Naive B cell (primary cell): Measurements from ENCODE around the gene FAM184B. TPM values are rescaled to one million over a fixed set of nuclear protein-coding genes. Genes with fewer than 3 reads are reported as not detected.

Source experiments
- ATAC-seq, 2 donors: fragments of 150-1000 bp; cut with Tn5 transposase; 2 replicates each; pipeline ENCODE4 v1.10.0; 2021; ENCODE audit warnings: low read depth in 2 of 2, mild to moderate bottlenecking in 2 of 2, moderate library complexity in 2 of 2
- DNase-seq: peaks from one replicate; pipeline ENCODE4 v3.0.0; 2022
- H3K27ac Mint-ChIP-seq, 6 donors: one replicate each; pipeline ENCODE4 v1.8.0; 2020 to 2022; ENCODE audit warnings: mild to moderate bottlenecking in 6 of 6, mixed read lengths in 6 of 6, moderate library complexity in 5 of 6, inconsistent platforms in 2 of 6
- H3K27me3 Mint-ChIP-seq, 3 donors: one replicate each; pipeline ENCODE4 v1.8.0; 2021 to 2022; ENCODE audit warnings: mixed read lengths in 3 of 3, mild to moderate bottlenecking in 1 of 3
- H3K36me3 Mint-ChIP-seq, 2 donors: one replicate each; pipeline ENCODE4 v1.8.0; 2020 to 2022; ENCODE audit warnings: mixed read lengths in 2 of 2, inconsistent platforms in 1 of 2, mild to moderate bottlenecking in 1 of 2
- H3K4me1 Mint-ChIP-seq, 3 donors: one replicate each; pipeline ENCODE4 v1.8.0; 2020 to 2022; ENCODE audit warnings: mixed read lengths in 3 of 3, inconsistent platforms in 1 of 3, mild to moderate bottlenecking in 1 of 3, moderate library complexity in 1 of 3
- H3K4me3 Mint-ChIP-seq, 8 donors: one replicate each; pipeline ENCODE4 v1.8.0; 2020 to 2022; ENCODE audit warnings: mild to moderate bottlenecking in 8 of 8, mixed read lengths in 8 of 8, moderate library complexity in 8 of 8, inconsistent platforms in 2 of 8
- H3K9me3 Mint-ChIP-seq, 7 donors: one replicate each; pipeline ENCODE4 v1.8.0; 2020 to 2022; ENCODE audit warnings: mixed read lengths in 7 of 7, mild to moderate bottlenecking in 5 of 7, inconsistent platforms in 2 of 7, moderate library complexity in 1 of 7
- polyA plus RNA-seq, 6 donors: library from polyadenylated mRNA; unstranded; fragments of 300-500 nt; fragmentation: Illumina TruSeq; gene quantifications; one replicate each; pipeline ENCODE4 v1.2.3, GENCODE V29; 2021; ENCODE audit warnings: low read depth in 6 of 6

Gene FAM184B
- polyA plus RNA-seq, 6 donors from 2014 or later, result not detected

DNA sequence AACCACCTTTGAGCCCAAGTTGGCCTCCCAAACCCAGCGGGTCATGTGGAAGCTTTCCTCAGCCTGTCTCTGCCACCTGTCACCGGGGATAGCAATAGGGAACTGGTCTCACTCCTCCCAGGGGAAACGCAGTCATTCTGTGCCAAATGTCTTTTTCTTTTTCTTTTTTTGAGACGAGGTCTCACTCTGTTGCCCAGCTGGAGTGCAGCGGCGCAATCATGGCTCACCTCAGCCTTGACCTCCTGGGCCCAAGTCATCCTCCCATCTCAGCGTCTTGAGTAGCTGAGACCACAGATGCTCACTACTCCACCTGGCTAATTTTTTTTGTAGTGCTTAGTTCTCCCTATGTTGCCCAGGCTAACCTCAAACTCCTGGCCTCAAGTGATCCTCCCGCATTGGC, 126.7 kb downstream of the FAM184B start:
- DNase-seq (no peak), ATAC-seq (no peak)
- no peaks in the 10 kb centered on the region for H3K4me1 Mint-ChIP-seq
- H3K9me3 Mint-ChIP-seq, result peaks cover 0 to 3% (median 0%) of the 10 kb centered on the region in 7 donors
- no peak overlapping the region for H3K4me3 Mint-ChIP-seq
- no peak overlapping the region for H3K27ac Mint-ChIP-seq
- no peaks in the 10 kb centered on the region for H3K36me3 Mint-ChIP-seq
- H3K27me3 Mint-ChIP-seq, result peaks cover 9 to 26% (median 14%) of the 10 kb centered on the region in 3 donors

DNA sequence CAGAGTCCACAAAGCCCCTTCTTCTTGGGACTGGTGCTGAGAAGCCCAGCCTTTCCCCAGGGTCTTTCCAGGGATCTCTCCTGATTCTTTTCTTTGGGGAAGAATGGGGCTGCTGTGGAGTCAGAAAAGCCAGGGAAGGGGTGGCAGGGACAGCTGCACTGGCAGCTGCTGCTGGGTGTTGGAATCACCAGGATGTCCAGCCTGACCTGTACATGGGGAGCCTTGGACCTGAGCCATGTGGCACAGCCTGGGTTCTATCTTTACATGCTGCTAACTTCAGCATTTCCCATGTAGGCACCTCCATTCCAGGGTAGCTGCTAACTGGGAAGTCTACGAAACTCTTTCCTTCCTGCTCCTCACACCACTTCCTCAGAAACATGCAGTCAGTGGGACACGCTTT, 131.0 kb downstream of the FAM184B start:
- Mint-ChIP-seq H3K9me3 (peaks cover 0 to 9% (median 2%) of the 10 kb centered on the region in 7 donors), H3K4me3 (no peak overlapping the region), H3K4me1 (no peaks in the 10 kb centered on the region), H3K27me3 (peaks cover 0 to 10% (median 4%) of the 10 kb centered on the region in 3 donors), H3K36me3 (no peaks in the 10 kb centered on the region), H3K27ac (no peak overlapping the region)
- DNase-seq (no peak), ATAC-seq (no peak)

DNA sequence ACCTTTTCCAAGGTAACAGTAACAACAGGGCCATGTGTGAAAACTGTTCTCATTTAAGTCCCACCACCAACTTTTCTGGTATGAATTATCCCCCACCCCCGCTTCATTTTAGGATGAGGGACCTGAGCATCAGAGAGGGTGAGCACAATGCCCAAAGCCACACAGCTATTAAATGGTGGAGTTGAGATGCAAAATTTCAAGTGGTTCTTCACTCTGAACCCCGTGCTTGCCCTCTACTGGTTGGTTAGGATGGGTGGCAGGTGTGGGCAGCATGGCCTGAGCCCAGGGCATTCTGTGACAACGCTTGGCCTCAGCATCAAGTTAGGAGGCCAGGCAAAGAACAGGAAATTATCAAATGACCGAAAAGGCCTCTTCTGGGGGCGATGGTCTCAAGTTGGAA, 133.5 kb downstream of the FAM184B start:
- H3K27me3 Mint-ChIP-seq, result peaks cover 0 to 5% (median 4%) of the 10 kb centered on the region in 3 donors
- H3K9me3 Mint-ChIP-seq, result peaks cover 0 to 9% (median 2%) of the 10 kb centered on the region in 7 donors
- no peak for DNase-seq
- no peak overlapping the region for H3K27ac Mint-ChIP-seq
- no peaks in the 10 kb centered on the region for H3K36me3 Mint-ChIP-seq
- no peak for ATAC-seq
- H3K4me1 Mint-ChIP-seq, result no peaks in the 10 kb centered on the region
- no peak overlapping the region for H3K4me3 Mint-ChIP-seq

GRCh38 chr4:17647176-17647806, 134.1 kb downstream of the FAM184B start:
- H3K9me3 Mint-ChIP-seq, result peaks cover 0 to 9% (median 2%) of the 10 kb centered on the region in 7 donors
- no peak for DNase-seq
- H3K4me3 Mint-ChIP-seq, result peak overlapping the region in 1 of 8 donors; percentile 65
- no peak for ATAC-seq
- H3K27me3 Mint-ChIP-seq, result peaks cover 0 to 5% (median 4%) of the 10 kb centered on the region in 3 donors
- H3K36me3 Mint-ChIP-seq, result no peaks in the 10 kb centered on the region
- H3K4me1 Mint-ChIP-seq, result peaks cover 0 to 3% (median 0%) of the 10 kb centered on the region in 3 donors
- no peak overlapping the region for H3K27ac Mint-ChIP-seq

DNA sequence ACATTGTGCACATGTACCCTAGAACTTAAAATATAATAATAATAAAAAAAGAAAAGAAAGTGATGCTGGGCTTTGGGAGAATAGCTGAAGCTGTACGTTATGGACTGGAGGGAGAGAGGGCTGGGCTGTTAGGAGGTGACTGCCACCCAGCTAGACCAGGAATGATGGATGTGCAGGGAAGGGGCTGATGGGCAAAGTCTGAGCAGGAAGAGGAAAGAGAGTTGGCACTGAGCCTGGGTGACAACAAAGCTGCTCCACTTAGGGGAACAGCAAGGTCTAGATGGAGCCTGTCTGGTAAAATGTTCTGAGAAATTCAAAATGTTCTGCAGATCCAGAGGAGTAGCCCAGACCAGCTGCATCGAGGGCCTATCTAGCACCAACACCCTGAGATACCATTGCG, 134.7 kb downstream of the FAM184B start:
- peaks cover 0 to 9% (median 2%) of the 10 kb centered on the region in 7 donors for H3K9me3 Mint-ChIP-seq
- ATAC-seq (no peak), DNase-seq (no peak)
- peak overlapping the region in 1 of 8 donors; percentile 79 for H3K4me3 Mint-ChIP-seq
- H3K4me1 Mint-ChIP-seq, result peaks cover 0 to 3% (median 0%) of the 10 kb centered on the region in 3 donors
- H3K27me3 Mint-ChIP-seq, result peaks cover 0 to 5% (median 4%) of the 10 kb centered on the region in 3 donors
- no peaks in the 10 kb centered on the region for H3K36me3 Mint-ChIP-seq
- peak overlapping the region in 1 of 6 donors; percentile 69 for H3K27ac Mint-ChIP-seq

DNA sequence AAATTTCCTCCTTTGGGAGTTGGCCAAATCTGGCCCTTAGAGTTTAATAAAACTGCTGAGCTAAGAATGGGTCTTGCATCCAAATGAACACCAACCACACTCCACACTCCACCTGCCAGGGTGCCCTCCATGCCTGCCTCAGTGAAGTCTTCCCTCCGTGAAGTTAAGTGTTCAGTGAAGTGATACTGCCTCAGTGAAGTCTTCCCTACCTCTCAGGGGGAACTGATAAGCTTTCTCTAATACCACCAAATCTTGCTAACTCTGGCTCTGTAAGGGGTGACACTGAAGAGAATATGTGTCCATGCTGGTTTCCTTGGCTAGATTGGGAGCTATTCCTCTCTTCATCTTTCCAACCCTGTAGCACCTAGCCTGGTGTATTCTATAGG, 139.0 kb downstream of the FAM184B start:
- Mint-ChIP-seq H3K36me3 (no peaks in the 10 kb centered on the region), H3K27me3 (no peaks in the 10 kb centered on the region), H3K9me3 (peaks cover 0 to 6% (median 2%) of the 10 kb centered on the region in 7 donors), H3K4me1 (peaks cover 0 to 4% (median 3%) of the 10 kb centered on the region in 3 donors), H3K27ac (no peak overlapping the region), H3K4me3 (peak overlapping the region in 1 of 8 donors; percentile 63)
- ATAC-seq (no peak), DNase-seq (no peak)

GRCh38 chr4:17639136-17639535, 142.3 kb downstream of the FAM184B start:
- peaks cover 0 to 9% (median 3%) of the 10 kb centered on the region in 3 donors for H3K4me1 Mint-ChIP-seq
- ATAC-seq (no peak), DNase-seq (no peak)
- peak overlapping the region in 4 of 6 donors; percentile 65 to 82 (median 70) for H3K27ac Mint-ChIP-seq
- H3K9me3 Mint-ChIP-seq, result no peaks in the 10 kb centered on the region
- H3K36me3 Mint-ChIP-seq, result no peaks in the 10 kb centered on the region
- H3K4me3 Mint-ChIP-seq, result no peak overlapping the region
- H3K27me3 Mint-ChIP-seq, result no peaks in the 10 kb centered on the region

DNA sequence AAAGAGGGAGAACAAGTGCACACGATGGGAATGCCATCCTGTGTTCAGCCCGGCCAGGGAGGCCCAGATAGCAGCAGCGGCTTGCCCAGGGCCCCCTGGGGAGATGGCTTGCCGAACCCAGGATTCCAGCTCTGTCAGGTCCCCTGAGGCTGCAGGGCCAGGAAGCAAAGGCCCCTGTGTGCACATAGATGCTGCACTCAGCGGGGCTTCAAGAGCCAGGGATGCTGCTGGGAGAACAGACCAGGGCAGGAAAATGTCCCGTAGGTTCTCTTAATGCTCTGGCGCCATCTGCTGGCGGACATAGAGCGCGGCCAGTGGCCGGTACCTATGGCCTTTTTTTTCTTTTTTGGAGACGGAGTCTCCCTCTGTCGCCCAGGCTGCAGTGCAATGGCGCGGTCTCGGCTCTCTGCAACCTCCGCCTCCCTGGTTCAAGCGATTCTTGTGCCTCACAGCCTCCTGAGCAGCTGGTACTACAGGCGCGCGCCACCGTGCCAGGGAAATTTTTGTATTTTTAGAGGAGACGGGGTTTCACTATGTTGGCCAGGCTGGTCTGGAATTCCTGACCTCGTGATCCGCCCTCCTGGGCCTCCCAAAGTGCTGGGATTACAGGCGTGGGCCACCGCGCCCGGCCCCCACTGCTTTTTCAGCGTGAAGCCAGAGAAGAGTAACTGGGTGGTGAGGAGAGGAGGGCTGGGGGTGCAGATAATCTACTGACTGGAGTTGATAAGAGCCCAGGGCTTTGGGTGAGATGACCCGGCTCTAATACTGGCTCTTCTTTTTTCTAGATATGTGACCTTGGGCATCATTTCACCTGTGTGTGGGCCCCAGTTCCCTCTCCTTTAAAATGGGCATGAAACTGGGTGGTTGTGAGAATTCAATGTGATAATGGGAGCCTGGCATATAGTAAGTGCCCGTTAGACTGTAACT, 144.5 kb downstream of the FAM184B start:
- Mint-ChIP-seq H3K36me3 (peaks cover 0 to 4% of the 10 kb centered on the region in 2 donors), H3K27me3 (no peaks in the 10 kb centered on the region), H3K4me3 (peak overlapping the region in 1 of 8 donors; percentile 6), H3K4me1 (peaks cover 0 to 9% (median 0%) of the 10 kb centered on the region in 3 donors), H3K9me3 (no peaks in the 10 kb centered on the region), H3K27ac (peak overlapping the region in 3 of 6 donors; percentile 27 to 87 (median 37))
- ATAC-seq (peak; percentile 82 to 84), DNase-seq (peak; percentile 55)

DNA sequence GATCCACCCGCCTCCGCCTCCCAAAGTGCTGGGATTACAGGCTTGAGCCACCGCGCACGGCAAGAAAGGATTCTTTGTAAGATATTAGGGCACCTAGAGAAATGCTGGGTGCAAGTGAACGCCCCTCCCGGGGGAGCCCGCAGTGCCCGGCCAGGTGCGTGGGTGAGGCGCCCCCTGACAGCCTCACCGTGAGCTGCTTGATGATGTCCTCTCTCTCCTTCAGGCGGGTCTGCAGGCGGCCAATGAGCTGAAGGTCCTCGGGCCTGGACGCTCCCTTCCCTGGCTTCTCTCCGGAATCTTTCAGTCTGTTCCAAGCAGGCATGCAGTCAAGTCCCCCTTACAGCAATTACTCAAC, 145.1 kb downstream of the FAM184B start:
- Mint-ChIP-seq H3K36me3 (peaks cover 0 to 4% of the 10 kb centered on the region in 2 donors), H3K27me3 (no peaks in the 10 kb centered on the region), H3K4me1 (peaks cover 0 to 9% (median 0%) of the 10 kb centered on the region in 3 donors), H3K27ac (no peak overlapping the region), H3K9me3 (no peaks in the 10 kb centered on the region), H3K4me3 (no peak overlapping the region)
- DNase-seq, result no peak
- ATAC-seq, result no peak

DNA sequence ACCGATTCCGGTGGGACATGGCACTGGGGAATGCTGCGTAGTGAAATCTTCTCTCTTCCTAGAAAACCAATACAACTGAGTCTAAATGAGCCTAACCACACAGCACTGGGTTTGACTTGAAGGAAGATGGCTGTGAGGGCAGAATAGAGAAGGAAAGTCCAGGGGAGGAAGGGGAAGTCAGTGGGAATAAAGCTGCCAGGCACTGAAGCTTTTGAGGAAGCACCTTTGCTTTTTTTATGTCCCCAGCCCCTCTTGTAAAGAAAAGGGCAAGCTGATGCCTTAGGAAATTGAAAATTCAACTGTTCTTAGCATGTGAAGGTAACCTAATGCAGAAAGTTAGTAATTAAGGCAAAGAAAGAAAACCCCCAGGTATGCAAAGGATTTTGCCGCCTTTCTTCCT, 146.4 kb downstream of the FAM184B start:
- no peaks in the 10 kb centered on the region for H3K27me3 Mint-ChIP-seq
- no peaks in the 10 kb centered on the region for H3K9me3 Mint-ChIP-seq
- ATAC-seq, result no peak
- peaks cover 0 to 4% of the 10 kb centered on the region in 2 donors for H3K36me3 Mint-ChIP-seq
- DNase-seq, result no peak
- H3K4me3 Mint-ChIP-seq, result no peak overlapping the region
- peaks cover 0 to 5% (median 0%) of the 10 kb centered on the region in 3 donors for H3K4me1 Mint-ChIP-seq
- H3K27ac Mint-ChIP-seq, result peak overlapping the region in 3 of 6 donors; percentile 8 to 41 (median 22)

- no peaks in the 10 kb centered on the region for H3K27me3 Mint-ChIP-seq
These were observed 147.8 kb downstream of the FAM184B start for GRCh38 chr4:17633600-17633999.

GRCh38 chr4:17630228-17630627, 151.2 kb downstream of the FAM184B start:
- no peak overlapping the region for H3K27ac Mint-ChIP-seq
- no peaks in the 10 kb centered on the region for H3K27me3 Mint-ChIP-seq
- H3K9me3 Mint-ChIP-seq, result no peaks in the 10 kb centered on the region
- DNase-seq (no peak), ATAC-seq (no peak)
- H3K4me1 Mint-ChIP-seq, result peaks cover 6 to 14% (median 10%) of the 10 kb centered on the region in 3 donors
- peaks cover 9 to 20% of the 10 kb centered on the region in 2 donors for H3K36me3 Mint-ChIP-seq
- H3K4me3 Mint-ChIP-seq, result no peak overlapping the region

More at GRCh38 chr4:17633600-17633999, 147.8 kb downstream of the FAM184B start:
- Mint-ChIP-seq H3K9me3 (no peaks in the 10 kb centered on the region), H3K4me1 (peaks cover 2 to 6% (median 5%) of the 10 kb centered on the region in 3 donors), H3K27ac (peak overlapping the region in 1 of 6 donors; percentile 36), H3K36me3 (peaks cover 0 to 4% of the 10 kb centered on the region in 2 donors), H3K4me3 (no peak overlapping the region)
- DNase-seq (no peak), ATAC-seq (no peak)

DNA sequence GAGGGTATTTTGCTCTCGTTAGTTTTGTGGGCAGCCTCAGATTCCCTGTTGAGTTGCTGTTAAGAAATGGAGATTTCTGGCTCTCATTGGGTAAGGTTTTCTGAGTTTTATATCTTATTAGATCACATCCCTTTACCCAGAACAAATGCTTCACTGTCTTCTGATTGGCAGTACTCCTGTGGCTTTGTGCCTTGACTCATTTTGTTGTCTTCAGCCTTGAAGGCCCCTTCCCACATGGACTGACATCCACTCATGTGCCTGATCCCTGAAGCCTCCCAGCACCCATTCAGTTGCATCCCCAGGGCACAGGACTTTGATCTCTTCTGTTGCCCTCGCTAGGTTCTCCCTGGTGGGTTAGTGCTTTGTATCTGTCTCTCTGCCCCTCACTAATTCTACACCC, 156.6 kb downstream of the FAM184B start:
- Mint-ChIP-seq H3K4me1 (peaks cover 10 to 23% (median 20%) of the 10 kb centered on the region in 3 donors), H3K4me3 (no peak overlapping the region), H3K27ac (peak overlapping the region in 4 of 6 donors; percentile 9 to 79 (median 70)), H3K27me3 (no peaks in the 10 kb centered on the region), H3K9me3 (no peaks in the 10 kb centered on the region), H3K36me3 (peaks cover 21 to 32% of the 10 kb centered on the region in 2 donors)
- DNase-seq (no peak), ATAC-seq (no peak)
